ENCODE measurements around the gene MSRB1.

- TF ChIP-seq, protein P1, sequence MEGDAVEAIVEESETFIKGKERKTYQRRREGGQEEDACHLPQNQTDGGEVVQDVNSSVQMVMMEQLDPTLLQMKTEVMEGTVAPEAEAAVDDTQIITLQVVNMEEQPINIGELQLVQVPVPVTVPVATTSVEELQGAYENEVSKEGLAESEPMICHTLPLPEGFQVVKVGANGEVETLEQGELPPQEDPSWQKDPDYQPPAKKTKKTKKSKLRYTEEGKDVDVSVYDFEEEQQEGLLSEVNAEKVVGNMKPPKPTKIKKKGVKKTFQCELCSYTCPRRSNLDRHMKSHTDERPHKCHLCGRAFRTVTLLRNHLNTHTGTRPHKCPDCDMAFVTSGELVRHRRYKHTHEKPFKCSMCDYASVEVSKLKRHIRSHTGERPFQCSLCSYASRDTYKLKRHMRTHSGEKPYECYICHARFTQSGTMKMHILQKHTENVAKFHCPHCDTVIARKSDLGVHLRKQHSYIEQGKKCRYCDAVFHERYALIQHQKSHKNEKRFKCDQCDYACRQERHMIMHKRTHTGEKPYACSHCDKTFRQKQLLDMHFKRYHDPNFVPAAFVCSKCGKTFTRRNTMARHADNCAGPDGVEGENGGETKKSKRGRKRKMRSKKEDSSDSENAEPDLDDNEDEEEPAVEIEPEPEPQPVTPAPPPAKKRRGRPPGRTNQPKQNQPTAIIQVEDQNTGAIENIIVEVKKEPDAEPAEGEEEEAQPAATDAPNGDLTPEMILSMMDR (IDR thresholded peaks at IDR 0.05; ENCODE audit: low read depth, low read length, missing input control) = no peak
- no peak for TF ChIP-seq EGR1 (IDR thresholded peaks at IDR 0.05; ENCODE audit: low read depth in 2 of 2)
- no peak for TF ChIP-seq SP1 (IDR thresholded peaks at IDR 0.05)
- no peak for TF ChIP-seq HNF4G (IDR thresholded peaks at IDR 0.05)
- no peak for TF ChIP-seq REST (IDR thresholded peaks at IDR 0.05)
- TF ChIP-seq, protein P2, sequence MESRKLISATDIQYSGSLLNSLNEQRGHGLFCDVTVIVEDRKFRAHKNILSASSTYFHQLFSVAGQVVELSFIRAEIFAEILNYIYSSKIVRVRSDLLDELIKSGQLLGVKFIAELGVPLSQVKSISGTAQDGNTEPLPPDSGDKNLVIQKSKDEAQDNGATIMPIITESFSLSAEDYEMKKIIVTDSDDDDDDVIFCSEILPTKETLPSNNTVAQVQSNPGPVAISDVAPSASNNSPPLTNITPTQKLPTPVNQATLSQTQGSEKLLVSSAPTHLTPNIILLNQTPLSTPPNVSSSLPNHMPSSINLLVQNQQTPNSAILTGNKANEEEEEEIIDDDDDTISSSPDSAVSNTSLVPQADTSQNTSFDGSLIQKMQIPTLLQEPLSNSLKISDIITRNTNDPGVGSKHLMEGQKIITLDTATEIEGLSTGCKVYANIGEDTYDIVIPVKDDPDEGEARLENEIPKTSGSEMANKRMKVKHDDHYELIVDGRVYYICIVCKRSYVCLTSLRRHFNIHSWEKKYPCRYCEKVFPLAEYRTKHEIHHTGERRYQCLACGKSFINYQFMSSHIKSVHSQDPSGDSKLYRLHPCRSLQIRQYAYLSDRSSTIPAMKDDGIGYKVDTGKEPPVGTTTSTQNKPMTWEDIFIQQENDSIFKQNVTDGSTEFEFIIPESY (IDR thresholded peaks at IDR 0.05) = no peak
These were observed 10.7 kb upstream of the MSRB1 start for GRCh38 chr16:1953734-1954133.
